ENCODE results near the gene METTL21A.

The METTL21A gene

DNA sequence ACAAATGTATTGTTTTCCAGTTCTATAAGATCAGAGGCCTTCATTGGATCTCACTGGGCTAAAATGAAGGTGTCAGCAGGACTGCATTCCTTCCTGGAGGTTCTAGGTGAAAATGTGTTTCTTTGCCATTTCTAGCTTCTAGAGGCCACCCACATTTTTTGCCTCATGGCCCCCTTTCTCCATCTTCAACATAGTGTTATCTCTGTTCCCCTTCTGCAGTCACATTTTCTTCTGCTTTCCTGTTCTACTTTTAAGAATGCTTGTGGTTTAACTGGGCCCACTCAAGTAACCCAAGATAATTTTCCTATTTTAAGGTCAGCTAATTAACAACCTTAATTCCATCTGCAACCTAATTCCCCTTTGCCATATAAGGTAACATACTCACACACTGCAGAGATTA, 36.1 kb downstream of the METTL21A start:
- H3K4me3 ChIP-seq (ENCODE audit: low read length), result no peak overlapping the region
- no peaks in the 10 kb centered on the region; the same call in 1 of the 2 replicates for H3K79me2 ChIP-seq (ENCODE audit: control insufficient read depth, low read length)
- H3F3A ChIP-seq (ENCODE audit: control insufficient read depth, insufficient read depth), result peaks cover 11% of the 10 kb centered on the region
- H3K36me3 ChIP-seq (ENCODE audit: control insufficient read depth, low read length), result peaks cover 83% of the 10 kb centered on the region
- H3K9me2 ChIP-seq (replicated peaks; ENCODE audit: control insufficient read depth, low read length), result no peaks in the 10 kb centered on the region
- peaks cover 5% of the 10 kb centered on the region; the same call in 1 of the 2 replicates for H3K9me3 ChIP-seq (ENCODE audit: control insufficient read depth, insufficient read depth, low read length)
- TF ChIP-seq, protein P1, sequence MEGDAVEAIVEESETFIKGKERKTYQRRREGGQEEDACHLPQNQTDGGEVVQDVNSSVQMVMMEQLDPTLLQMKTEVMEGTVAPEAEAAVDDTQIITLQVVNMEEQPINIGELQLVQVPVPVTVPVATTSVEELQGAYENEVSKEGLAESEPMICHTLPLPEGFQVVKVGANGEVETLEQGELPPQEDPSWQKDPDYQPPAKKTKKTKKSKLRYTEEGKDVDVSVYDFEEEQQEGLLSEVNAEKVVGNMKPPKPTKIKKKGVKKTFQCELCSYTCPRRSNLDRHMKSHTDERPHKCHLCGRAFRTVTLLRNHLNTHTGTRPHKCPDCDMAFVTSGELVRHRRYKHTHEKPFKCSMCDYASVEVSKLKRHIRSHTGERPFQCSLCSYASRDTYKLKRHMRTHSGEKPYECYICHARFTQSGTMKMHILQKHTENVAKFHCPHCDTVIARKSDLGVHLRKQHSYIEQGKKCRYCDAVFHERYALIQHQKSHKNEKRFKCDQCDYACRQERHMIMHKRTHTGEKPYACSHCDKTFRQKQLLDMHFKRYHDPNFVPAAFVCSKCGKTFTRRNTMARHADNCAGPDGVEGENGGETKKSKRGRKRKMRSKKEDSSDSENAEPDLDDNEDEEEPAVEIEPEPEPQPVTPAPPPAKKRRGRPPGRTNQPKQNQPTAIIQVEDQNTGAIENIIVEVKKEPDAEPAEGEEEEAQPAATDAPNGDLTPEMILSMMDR (IDR thresholded peaks at IDR 0.05; ENCODE audit: low read depth, low read length, poor library complexity, severe bottlenecking), result no peak
- TF ChIP-seq EZH2phosphoT487 (IDR thresholded peaks at IDR 0.05; ENCODE audit: borderline replicate concordance, low read length), result no peak
- no peak overlapping the region for H3K4me2 ChIP-seq (ENCODE audit: low read length)
- H4K20me1 ChIP-seq (ENCODE audit: control insufficient read depth, insufficient read depth, low read depth, low read length), result no peaks in the 10 kb centered on the region
- no peaks in the 10 kb centered on the region for H3K27me3 ChIP-seq (ENCODE audit: control insufficient read depth, low read length)
- H3K27ac ChIP-seq (ENCODE audit: low read depth, low read length), result no peak overlapping the region
- H3K4me1 ChIP-seq (ENCODE audit: control insufficient read depth, low read length), result no peaks in the 10 kb centered on the region

DNA sequence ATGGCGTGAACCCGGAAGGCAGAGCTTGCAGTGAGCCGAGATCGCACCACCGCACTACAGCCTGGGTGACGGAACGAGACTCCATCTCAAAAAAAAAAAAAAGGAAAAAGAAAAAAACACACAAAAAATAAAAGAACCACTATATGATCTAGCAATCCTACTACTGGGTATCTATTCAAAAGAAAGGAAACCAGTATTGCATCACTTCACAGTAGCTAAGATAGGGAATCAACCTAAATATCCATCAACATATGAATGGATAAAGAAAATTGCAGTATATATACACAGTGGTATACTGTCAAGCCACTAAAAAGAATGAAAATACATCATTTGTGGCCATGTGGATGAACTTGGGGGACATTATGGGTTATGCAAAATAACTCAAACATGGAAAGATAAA, 37.9 kb downstream of the METTL21A start:
- Histone ChIP-seq H3K9me2 (replicated peaks; ENCODE audit: control insufficient read depth, low read length) (no peaks in the 10 kb centered on the region), H3K36me3 (ENCODE audit: control insufficient read depth, low read length) (peaks cover 90% of the 10 kb centered on the region)
- no peak for TF ChIP-seq EZH2phosphoT487 (IDR thresholded peaks at IDR 0.05; ENCODE audit: borderline replicate concordance, low read length)
- TF ChIP-seq, protein P1 (IDR thresholded peaks at IDR 0.05; ENCODE audit: low read depth, low read length, poor library complexity, severe bottlenecking), result no peak

DNA sequence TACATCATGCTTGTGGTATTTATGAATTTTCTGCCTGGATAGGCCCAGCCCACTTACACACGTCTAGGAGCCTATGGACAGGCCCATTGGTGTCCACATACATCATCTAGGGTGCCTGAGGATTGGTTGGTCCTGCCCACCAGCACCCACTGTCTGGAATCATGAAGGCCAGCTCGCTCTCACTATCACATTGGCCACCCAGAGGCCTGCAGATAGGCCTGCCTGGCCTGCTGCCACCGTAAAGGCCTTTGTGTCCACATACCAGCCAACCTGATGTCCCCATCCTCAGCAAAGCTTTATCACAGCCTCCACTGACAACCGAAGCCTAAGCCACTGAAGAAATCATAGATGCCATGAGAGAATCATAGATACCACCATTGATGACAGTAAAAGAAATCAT, 40.2 kb downstream of the METTL21A start:
- no peak overlapping the region for H3K4me3 ChIP-seq (ENCODE audit: low read length)
- no peaks in the 10 kb centered on the region for H3K9me3 ChIP-seq (ENCODE audit: control insufficient read depth, insufficient read depth, low read length)
- TF ChIP-seq, protein P1 (IDR thresholded peaks at IDR 0.05; ENCODE audit: low read depth, low read length, poor library complexity, severe bottlenecking), result no peak
- TF ChIP-seq EZH2phosphoT487 (IDR thresholded peaks at IDR 0.05; ENCODE audit: borderline replicate concordance, low read length), result no peak
- no peaks in the 10 kb centered on the region for H3K27me3 ChIP-seq (ENCODE audit: control insufficient read depth, low read length)
- no peak overlapping the region for H3K27ac ChIP-seq (ENCODE audit: low read depth, low read length)
- no peaks in the 10 kb centered on the region; the same call in 1 of the 2 replicates for H3K79me2 ChIP-seq (ENCODE audit: control insufficient read depth, low read length)
- peaks cover 87% of the 10 kb centered on the region for H3K36me3 ChIP-seq (ENCODE audit: control insufficient read depth, low read length)
- H3K4me1 ChIP-seq (ENCODE audit: control insufficient read depth, low read length), result no peaks in the 10 kb centered on the region
- no peaks in the 10 kb centered on the region for H3K9me2 ChIP-seq (replicated peaks; ENCODE audit: control insufficient read depth, low read length)
- H3F3A ChIP-seq (ENCODE audit: control insufficient read depth, insufficient read depth), result peaks cover 11% of the 10 kb centered on the region
- no peaks in the 10 kb centered on the region for H4K20me1 ChIP-seq (ENCODE audit: control insufficient read depth, insufficient read depth, low read depth, low read length)
- no peak overlapping the region for H3K4me2 ChIP-seq (ENCODE audit: low read length)

More for the DNA sequence above, 37.9 kb downstream of the METTL21A start:
- Histone ChIP-seq H3K27me3 (ENCODE audit: control insufficient read depth, low read length) (no peaks in the 10 kb centered on the region), H3K79me2 (ENCODE audit: control insufficient read depth, low read length) (no peaks in the 10 kb centered on the region; the same call in 1 of the 2 replicates), H4K20me1 (ENCODE audit: control insufficient read depth, insufficient read depth, low read depth, low read length) (no peaks in the 10 kb centered on the region), H3K9me3 (ENCODE audit: control insufficient read depth, insufficient read depth, low read length) (peaks cover 5% of the 10 kb centered on the region; the same call in 1 of the 2 replicates), H3K4me3 (ENCODE audit: low read length) (no peak overlapping the region), H3K27ac (ENCODE audit: low read depth, low read length) (no peak overlapping the region), H3F3A (ENCODE audit: control insufficient read depth, insufficient read depth) (peaks cover 11% of the 10 kb centered on the region), H3K4me1 (ENCODE audit: control insufficient read depth, low read length) (no peaks in the 10 kb centered on the region), H3K4me2 (ENCODE audit: low read length) (no peak overlapping the region)

All from DOHH2 (cell line).